Omental fat pad (tissue), 4 donors: Measurements from ENCODE around the gene MCM3. TPM values are rescaled to one million over a fixed set of nuclear protein-coding genes. Genes with fewer than 3 reads are reported as not detected.

Experiments used
- ATAC-seq: fragments of 150-250 bp; one replicate; pipeline ENCODE4 v1.9.1; 2016; ENCODE audit warnings: mild to moderate bottlenecking, moderate library complexity; ENCODE audit not compliant: low FRiP score
- DNase-seq: peaks from one replicate; pipeline ENCODE4 v3.0.0-alpha.2; 2019; ENCODE audit warnings: low spot score
- total RNA-seq, 4 donors: library from RNA; depleted of rRNA; stranded (reverse); fragments of >200 nt; gene quantifications; one replicate each; pipeline ENCODE4 v1.1.0, GENCODE V29; 2016
- TF ChIP-seq, protein P1 (sequence below), 3 donors: fragments of 450-650 bp; IDR thresholded peaks; one replicate each; pipeline ENCODE4 v1.5.1; 2016 to 2017; ENCODE audit warnings: antibody characterized with exemption in 3 of 3, mild to moderate bottlenecking in 3 of 3, moderate library complexity in 2 of 3

The MCM3 gene
- total RNA-seq, 4 donors from 2014 or later: 24.8 to 43.0 (median 32.3) TPM

GRCh38 chr6:52227495-52227894 is 57.0 kb downstream of the MCM3 start:
- TF ChIP-seq, protein P1, sequence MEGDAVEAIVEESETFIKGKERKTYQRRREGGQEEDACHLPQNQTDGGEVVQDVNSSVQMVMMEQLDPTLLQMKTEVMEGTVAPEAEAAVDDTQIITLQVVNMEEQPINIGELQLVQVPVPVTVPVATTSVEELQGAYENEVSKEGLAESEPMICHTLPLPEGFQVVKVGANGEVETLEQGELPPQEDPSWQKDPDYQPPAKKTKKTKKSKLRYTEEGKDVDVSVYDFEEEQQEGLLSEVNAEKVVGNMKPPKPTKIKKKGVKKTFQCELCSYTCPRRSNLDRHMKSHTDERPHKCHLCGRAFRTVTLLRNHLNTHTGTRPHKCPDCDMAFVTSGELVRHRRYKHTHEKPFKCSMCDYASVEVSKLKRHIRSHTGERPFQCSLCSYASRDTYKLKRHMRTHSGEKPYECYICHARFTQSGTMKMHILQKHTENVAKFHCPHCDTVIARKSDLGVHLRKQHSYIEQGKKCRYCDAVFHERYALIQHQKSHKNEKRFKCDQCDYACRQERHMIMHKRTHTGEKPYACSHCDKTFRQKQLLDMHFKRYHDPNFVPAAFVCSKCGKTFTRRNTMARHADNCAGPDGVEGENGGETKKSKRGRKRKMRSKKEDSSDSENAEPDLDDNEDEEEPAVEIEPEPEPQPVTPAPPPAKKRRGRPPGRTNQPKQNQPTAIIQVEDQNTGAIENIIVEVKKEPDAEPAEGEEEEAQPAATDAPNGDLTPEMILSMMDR (IDR thresholded peaks at IDR 0.05): no peak
- no peak for DNase-seq
- no peak for ATAC-seq

GRCh38 chr6:52221302-52221701 is 63.2 kb downstream of the MCM3 start:
- no peak for DNase-seq
- TF ChIP-seq, protein P1 (IDR thresholded peaks at IDR 0.05): no peak
- no peak for ATAC-seq

DNA sequence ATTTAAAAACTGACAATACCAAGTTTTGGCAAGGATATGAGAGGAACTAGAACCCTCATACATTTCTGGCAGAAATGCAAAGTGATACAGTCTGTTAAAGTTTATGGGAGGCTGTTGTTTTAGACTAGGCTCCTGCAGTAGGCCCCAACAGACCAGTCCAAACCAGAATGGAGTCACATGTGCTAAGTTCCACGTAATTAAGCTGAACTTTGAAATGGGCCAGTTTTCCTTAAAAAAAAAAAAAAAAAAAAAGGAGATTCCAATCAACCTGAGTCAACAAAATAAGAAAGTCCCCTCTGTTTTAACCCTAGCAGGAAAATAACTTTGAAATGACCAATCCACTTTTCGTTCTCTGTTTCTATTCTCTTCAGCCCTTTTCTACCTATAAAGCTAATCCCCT is 66.8 kb downstream of the MCM3 start:
- ATAC-seq: no peak
- DNase-seq: no peak
- TF ChIP-seq, protein P1 (IDR thresholded peaks at IDR 0.05): no peak

DNA sequence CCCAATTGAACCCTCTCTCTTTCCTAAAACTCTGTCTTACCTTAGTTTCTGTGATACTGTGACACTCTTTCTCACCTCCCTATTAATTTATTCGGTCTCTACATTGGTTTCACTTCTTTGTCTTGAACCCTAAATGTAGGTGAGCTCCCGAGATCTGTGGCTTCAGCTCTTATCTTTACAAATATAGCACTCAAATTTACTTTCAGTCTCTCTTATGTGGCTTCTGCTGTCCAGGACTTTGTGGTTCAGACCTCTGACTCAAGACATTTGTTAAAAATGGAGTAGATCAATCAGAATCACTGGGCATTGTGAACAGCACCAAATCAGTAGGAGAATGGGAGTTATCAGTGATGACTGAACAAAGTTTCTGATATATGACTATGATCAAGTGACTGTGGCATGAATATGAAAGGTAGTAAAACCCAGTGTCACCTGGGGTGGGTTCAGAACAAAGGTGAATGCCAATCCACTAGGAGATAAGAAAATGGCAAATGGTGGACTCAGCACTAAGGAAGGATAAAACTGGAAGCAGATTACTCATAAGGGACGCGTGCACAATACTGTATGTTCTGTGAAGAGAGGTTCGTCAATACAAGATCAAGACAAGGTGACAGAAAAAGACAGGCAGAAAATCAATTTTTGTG is 67.5 kb downstream of the MCM3 start:
- TF ChIP-seq, protein P1 (IDR thresholded peaks at IDR 0.05): no peak
- no peak for DNase-seq
- ATAC-seq: no peak

- ATAC-seq: no peak
- DNase-seq: no peak
- TF ChIP-seq, protein P1 (IDR thresholded peaks at IDR 0.05): no peak
Measured at GRCh38 chr6:52215787-52216186, 68.8 kb downstream of the MCM3 start.

Other genes starting within 250 kb of the MCM3 start
- gene PKHD1, start 197.1 kb downstream of the MCM3 start, total RNA-seq: under 1 TPM in 1 of 4 donors, not detected in 3; 0.12 TPM
- not detected for gene IL17A, start 98.4 kb downstream of the MCM3 start, total RNA-seq
- not detected for gene IL17F, start 40.2 kb downstream of the MCM3 start, total RNA-seq
- 1 to 10 TPM; 1.5 to 7.9 (median 3.6) TPM for gene PAQR8, start 77.4 kb upstream of the MCM3 start, total RNA-seq
- gene EFHC1, start 135.6 kb upstream of the MCM3 start, total RNA-seq: 10 to 100 TPM; 10.2 to 33.0 (median 20.8) TPM